ENCODE data around the gene IFT20.

The IFT20 gene

GRCh38 chr17:28334666-28335200 is 539 bp downstream of the IFT20 start:
- DNase-seq, result no peak

GRCh38 chr17:28334171-28334570 is 1.1 kb downstream of the IFT20 start:
- no peak for DNase-seq

- DNase-seq, result no peak
Observed at GRCh38 chr17:28333083-28333746, 2.1 kb downstream of the IFT20 start.

DNA sequence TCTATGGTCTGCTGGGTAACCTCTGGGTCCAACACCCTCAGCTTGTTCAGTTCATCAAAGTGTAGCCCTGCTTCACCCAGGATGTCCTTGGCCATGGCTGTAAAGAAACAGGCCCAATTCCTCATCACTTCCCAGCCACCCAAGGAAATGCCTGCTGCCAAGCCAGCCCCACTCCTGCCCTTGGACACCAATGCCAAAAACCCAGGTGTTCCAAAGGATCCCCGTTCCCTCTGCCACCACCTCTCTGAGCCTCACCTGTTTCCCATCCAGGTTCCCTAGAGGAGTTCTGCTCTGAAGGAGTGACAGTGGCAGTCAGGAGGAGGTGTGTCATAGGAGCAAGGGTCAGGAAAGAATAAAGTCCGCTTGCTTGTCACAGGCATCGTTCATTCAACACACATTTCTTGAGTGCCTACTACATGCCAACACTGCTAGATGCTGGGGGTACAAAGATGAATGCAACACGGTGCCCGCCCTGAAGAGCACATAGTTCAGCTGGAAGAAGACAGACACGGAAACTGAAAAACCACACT is 3.3 kb downstream of the IFT20 start:
- no peak for DNase-seq

DNA sequence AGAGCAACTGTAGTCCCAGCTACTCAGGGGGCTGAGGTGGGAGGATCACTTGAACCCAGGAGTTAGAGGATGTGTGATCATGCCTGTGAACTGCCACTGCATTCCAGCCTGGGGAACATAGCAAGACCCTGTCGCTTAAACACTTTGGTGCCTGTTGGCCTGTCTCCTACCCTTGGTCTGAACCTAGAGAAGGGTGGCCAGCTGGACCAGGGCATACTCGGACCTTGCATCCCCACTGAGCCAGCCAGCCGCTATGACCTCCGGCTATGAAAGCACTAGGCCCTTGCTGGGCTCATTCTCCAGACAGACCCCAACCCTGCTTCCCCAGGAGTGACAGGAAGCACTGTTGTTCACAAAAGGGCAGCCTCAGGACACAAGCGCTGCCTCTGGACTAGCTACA is 4.6 kb downstream of the IFT20 start:
- DNase-seq, result no peak

GRCh38 chr17:28328325-28328724 is 6.9 kb downstream of the IFT20 start:
- DNase-seq, result no peak

DNA sequence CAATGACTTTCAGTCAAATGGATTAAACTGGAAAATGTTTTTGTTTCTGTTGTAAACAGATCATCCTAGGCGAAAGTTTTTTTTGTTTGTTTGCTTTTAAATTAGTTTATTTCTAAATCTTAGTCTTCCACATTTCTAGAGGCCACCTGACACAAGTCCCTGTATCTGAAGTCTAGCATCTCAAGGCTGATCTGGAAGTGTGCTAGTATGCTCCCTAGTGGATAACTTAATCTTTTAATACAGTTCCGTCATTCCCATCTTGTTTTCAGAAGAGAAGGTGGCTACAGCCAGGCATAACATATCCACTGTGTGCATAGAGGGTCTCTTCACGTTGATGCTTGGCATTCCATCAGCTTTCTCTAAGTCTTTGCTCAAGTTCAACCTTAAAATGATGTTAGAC is 7.6 kb downstream of the IFT20 start:
- no peak for DNase-seq

DNA sequence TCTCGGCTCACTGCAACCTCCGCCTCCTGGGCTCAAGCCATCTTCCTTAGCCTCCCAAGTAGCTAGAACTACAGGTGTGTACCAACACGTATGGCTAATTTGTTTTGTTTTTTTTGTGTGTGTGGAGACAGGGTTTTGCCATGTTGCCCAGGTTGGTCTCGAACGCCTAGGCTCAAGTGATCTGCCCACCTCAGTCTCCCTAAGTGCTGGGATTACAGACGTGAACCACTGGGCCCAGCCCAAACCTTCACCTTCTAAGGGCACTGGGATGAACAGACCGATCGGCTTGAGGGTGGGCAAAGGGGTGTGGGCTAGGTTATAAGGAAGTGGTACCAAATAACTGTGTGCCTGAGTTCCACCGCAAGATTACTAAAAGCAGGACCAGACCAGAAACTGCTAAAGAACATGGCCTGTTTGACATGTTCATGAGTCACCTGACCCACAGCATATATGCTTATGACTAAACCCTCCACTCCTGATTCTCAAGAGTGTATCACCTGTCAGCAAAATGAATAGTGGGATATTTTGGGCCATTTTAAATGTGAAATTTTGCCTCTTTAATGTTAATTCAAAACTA is 8.2 kb downstream of the IFT20 start:
- no peak for DNase-seq

DNA sequence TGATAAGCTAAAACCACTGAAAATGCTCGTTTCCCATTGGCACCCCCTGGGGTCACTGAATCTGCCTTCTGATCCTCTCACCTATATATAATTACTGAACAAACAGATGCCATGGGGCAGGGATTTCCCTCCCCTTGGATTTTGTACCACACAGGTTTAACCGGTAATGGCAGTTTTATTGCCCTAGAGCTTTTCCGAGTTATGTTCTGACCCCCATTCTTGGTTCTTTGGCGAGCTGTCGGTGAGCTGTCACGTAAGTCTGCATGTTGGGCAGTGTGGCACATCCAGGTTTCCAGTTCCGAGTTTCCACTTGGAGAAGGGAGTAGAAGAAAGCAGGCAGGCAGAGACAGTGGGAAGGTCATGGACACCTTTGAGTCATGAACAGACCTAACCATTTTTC is 9.2 kb downstream of the IFT20 start:
- no peak for DNase-seq

DNA sequence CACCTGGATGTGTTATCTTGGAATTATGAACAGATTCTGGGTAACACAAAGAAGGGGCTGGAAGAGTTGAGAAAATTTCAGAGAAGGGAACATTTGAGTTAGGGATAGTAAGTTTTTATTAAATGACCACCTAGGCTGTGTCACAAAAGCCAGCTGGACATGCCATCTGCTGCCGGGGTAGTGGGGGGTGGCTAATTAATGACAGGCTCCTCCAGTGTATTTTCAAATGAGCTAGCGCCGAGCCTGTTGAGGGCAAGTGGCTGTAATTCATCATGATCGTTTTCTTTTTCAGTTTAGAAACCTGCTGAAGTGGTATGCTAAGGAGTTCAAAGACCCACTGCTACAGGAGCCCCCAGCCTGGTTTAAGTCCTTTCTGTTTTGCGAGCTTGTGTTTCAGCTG is 10.1 kb downstream of the IFT20 start:
- no peak for DNase-seq

GRCh38 chr17:28324781-28325180 is 10.5 kb downstream of the IFT20 start:
- no peak for DNase-seq

DNA sequence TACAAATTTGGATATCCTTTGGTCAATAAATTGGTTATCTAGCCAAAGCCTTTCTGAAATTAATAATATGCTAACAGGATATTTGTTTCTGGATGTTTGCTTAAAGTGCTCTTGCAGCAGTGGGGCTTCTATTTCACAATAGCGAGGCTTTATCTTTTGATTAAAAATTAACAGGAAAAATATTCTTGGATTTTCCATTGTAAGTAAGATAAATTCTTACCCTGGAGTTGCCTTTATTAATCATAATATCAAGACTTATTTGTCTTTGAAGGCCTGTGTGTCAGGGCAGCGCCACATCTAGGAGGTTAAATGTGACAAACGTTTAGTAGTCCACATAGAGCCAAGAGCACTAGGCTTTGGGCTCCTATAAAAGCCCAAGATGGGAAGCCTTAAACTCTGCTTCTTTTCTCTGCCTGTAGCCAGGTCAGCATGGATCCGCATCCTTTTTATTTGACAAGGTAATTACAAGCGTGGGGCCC is 11.0 kb downstream of the IFT20 start:
- no peak for DNase-seq

DNA sequence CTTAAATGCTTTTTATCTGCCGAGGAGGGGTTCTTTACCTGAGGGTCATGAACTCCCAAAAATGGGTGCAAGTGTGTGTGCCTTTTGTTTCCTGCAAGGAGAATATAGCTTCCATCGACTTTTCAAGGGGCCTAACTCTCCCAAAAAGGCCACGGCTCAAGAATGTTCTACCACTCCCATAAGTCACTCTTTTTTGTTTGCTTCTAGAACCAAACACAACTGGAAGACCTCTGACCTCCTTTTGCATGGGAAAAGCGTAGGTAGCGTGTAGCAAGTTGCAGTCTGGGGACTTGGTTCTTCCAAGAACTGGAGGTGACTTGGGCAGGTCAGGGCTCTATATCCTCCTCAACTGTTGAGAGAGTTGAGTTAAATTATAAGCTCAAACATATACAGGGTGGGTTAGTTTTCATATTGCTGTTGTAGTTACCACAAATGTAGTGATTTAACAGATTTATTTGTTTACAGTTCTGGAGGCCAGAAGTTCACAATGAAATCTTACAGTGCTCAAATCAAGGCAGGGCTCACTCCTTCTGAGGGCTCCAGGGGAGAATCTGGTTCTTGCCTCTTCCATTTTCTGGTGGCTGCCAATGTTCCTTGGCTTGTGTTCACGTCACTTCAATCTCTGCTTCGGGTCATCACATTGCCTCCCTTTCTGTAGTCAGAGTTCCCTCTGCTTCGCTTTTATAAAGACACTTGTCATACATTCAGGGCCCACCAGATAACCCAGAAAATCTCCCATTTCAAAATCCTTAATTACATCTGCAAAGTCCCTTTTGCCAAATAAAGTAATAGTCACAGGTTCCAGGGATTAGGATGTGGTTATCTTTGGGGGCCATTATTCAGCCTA is 14.8 kb downstream of the IFT20 start:
- DNase-seq, result no peak

DNA sequence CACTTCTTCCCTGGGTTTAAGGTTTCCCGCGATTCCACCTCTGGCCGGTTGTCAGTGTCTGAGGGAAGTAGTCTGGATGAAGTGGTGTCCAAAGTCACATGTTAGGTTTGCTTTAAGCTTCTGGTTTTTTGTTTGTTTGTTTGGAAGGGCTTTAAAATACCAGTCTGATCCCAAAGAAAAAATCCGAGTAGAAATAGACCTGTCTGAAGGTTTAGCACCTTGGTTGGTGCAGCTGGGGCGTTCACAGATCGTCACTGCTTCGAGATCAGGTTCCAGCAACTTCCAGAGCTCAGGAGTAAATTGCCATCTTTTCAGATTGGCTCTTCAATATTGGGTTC is 15.7 kb downstream of the IFT20 start:
- no peak for DNase-seq

DNA sequence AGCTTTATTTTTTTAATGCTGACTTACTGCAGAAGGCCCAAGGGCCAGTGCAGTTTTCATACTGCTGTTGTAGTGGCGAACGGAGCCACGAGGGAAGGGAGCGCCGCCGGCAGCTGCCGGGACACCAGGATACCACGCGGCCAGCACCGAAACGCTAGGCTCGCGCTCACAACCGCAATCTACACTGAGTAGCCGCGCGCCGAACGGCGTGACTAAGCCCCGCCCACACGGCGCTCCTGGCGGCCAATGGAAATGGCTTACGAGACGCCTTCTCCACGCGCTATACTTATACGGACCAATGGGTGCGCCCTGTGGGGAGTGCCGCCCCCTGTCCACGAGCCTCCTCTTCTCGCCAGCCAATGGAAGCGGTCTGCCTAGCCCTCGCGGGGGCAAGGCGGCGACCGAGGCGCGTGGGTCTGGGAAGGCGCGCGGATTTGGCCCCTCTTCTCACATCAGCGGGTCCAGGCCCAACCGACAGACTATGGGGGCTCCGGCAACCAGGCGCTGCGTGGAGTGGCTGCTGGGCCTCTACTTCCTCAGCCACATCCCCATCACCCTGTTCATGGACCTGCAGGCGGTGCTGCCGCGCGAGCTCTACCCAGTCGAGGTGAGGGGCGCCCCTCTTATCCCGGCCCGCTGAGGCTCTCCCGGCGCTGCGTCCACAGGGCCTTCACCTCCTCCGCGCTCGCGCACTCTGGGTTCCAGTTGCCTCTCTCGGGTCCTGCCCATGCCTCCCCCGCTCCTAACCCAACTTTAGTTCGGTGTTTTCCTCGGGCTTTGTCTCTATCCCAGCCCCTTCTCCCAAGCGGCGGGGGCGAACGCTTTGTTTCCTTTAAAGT is 16.3 kb downstream of the IFT20 start, which contains the start of gene TMEM97:
TMEM97 (plus strand) TSS at position 442 of the 839 bp plus-strand sequence; CDS start at position 482, 40 bp downstream.
- peak; percentile 98 for DNase-seq

DNA sequence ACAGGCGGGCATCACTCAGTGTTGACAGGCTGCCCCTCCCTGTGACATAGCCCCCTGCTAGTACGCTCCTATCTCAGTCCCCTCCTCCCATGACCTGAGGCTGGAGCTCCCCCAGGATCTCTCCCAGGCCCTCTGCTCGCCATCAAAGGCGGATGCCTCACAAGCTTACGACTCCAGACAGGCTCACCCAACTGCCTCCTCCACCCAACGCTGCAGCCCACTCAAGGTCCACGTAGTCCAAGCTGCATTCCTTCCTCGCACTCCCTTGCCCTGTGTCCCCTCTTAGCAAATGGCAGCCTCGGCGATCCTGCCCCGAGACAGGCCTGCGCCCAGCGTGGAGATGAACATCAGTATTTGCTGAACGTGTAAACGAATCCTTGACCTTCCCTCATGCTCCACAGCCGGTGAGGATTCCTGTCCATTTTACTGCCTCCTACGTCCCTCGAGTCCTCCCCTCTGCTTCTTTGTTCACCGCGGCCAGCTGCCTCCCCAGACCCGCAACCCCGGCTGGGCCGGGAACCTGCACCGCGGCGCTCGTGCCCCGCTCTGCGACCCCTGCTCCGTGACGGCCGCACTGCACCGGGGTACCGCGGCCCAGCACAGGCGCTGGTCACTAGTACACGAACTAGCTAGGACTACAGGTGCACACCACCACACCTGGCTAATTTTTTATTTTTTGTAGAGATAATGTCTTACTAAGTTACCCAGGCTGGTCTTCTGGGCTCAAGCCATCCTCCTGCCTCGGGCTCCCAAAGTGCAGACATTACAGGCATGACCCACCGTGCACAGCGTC is 17.1 kb downstream of the IFT20 start:
- peak; percentile 12 for DNase-seq

GRCh38 chr17:28317099-28317965 is 17.9 kb downstream of the IFT20 start:
- no peak for DNase-seq

DNA sequence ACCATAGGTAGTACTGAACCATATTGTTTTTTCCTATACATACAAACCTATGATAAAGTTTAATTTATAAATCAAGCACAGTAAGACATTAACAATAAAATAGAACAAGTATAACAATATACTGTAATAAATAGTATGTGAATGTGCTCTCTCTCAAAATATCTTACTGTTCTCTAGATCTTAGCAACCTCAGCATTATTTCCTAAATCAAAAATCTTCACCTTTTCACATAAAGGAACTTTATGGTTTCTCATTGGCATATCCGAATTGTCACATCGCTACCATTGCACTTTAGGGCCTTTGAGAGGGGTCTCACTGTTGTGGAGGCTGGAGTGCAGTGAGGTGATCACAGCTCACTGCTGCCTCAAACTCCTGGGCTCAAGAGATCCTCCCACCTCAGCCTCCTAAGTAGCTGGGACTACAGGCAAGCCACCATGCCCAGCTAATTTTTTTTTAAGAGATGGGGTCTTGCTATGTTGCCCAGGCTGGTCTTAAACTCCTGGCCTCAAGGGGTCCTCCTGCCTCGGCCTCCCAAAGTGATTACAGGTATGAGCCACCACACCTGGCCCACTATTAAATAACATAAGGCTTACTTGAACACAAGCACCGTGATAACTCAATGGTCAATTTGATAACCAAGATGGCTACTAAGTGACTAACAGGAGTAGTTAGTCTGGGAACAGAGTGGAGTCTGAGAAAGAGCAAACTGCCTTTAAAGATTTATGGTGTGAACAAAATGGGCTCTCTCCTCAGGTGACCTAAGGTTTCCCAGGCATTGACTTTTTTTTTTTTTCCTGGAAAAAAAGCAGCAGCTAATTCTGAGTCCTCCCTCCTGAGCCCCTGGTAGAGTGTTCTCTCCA is 19.2 kb downstream of the IFT20 start:
- no peak for DNase-seq

- DNase-seq, result no peak
Observed at GRCh38 chr17:28313841-28314240, 21.4 kb downstream of the IFT20 start.

GRCh38 chr17:28306954-28307401 is 28.3 kb downstream of the IFT20 start:
- DNase-seq, result no peak
